ENCODE results near the gene RBPJ.

- no peak for TF ChIP-seq POLR2A (IDR thresholded peaks at IDR 0.05)
- TF ChIP-seq, protein P1, sequence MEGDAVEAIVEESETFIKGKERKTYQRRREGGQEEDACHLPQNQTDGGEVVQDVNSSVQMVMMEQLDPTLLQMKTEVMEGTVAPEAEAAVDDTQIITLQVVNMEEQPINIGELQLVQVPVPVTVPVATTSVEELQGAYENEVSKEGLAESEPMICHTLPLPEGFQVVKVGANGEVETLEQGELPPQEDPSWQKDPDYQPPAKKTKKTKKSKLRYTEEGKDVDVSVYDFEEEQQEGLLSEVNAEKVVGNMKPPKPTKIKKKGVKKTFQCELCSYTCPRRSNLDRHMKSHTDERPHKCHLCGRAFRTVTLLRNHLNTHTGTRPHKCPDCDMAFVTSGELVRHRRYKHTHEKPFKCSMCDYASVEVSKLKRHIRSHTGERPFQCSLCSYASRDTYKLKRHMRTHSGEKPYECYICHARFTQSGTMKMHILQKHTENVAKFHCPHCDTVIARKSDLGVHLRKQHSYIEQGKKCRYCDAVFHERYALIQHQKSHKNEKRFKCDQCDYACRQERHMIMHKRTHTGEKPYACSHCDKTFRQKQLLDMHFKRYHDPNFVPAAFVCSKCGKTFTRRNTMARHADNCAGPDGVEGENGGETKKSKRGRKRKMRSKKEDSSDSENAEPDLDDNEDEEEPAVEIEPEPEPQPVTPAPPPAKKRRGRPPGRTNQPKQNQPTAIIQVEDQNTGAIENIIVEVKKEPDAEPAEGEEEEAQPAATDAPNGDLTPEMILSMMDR (IDR thresholded peaks at IDR 0.05) = no peak
Observed at GRCh38 chr4:26360864-26361263, 40.0 kb downstream of the RBPJ start.
